Myocyte (in vitro differentiated cells): ENCODE results near the gene TET1. TPM values are rescaled to one million over a fixed set of nuclear protein-coding genes. Genes with fewer than 3 reads are reported as not detected.
"Not testable (repeated sequence)": the region's sequence is repeated elsewhere in the genome, so short reads cannot be mapped to it uniquely, and the experiment has no call there.

Experiments
- DNase-seq: peaks from one replicate; pipeline ENCODE4 v3.0.0-alpha.2; 2012; ENCODE audit warnings: low read depth
- total RNA-seq: library from RNA; depleted of rRNA; stranded (reverse); fragments of >200 nt; gene quantifications from 2 replicates; pipeline ENCODE4 v1.2.3, GENCODE V29; 2014

The TET1 gene
- total RNA-seq, 1 donor from 2014 or later = 6.0 TPM

DNA sequence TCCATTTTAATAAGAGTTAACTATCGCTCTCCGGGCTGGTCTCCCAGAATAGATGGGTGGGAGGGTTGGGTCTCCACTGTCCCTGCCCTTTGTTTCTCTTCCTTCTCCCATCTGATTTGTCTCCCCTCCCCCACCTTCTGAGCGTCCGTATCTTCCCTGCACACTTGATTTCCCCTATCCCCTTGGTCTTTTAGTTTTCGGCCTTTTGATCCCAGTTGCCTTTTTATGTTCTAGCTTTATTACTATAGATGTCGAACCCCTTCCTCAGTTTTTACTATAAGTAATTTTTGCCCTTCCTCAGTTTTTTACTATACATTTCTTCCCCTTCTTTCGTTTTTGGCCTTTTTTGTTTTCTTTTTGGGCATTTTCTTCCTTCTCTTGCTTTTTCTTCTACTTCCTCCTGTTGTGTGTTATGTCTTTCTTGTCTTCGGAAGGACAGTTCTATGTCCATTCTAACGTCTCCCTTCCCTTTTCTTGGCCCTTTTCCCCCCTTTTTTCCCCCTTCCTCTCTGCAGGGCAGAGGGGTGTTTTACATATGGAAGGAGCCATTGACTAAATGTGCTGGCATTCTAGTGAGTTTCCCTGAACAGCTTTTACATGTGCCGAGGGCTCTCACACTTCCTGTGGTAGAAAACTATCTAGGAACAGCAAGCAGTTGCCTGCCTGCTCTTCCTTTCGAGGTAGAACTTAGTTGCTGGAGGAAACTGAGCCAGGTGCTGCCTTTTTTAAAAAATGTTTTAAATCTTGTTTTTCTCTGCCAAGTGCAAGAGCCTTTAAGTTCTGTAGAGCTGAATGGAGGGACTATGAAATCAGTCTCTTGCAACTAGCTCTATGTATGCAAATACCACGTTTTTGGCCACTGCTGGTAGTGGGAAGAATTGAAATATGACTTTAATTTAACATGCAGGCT, 2.8 kb downstream of the TET1 start:
- peak; percentile 43 for DNase-seq

DNA sequence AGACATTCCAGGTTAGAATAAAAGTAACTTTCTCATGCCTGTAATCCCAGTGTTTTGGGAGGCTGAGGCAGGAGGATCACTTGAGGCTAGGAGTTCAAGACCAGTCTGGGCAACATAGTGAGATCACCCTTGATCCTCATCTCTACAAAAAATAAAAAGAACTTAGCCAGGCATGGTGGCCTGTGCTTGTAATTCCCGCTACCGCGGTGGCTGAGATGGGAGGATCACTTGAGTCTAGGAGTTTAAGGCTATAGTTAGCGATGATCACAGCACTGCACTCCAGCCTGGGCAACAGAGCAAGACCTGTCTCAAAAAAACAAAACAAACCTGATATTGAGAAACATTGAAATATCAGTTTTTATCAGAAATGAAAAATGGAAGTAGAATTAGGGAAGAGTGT, 4.6 kb downstream of the TET1 start:
- DNase-seq = no peak

DNA sequence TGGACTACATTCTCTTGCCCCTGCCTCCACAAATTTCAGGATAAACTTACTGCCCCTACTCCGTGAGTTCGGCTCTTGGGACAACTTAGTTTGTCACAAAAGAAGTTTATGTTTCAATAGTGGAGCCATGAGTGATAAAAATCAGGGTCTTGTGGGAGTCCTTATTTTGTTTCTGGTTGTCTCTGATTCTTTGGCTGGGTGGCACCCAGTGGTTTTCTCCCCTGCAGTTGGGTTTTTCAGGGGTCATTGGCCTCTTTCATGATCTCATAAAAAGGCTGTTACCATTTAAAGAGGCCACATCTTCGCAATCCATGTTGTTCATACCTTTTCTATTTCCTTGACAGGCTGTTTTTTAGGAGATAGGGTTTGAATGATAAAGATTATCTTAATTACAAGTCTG, 5.5 kb downstream of the TET1 start:
- no peak for DNase-seq

DNA sequence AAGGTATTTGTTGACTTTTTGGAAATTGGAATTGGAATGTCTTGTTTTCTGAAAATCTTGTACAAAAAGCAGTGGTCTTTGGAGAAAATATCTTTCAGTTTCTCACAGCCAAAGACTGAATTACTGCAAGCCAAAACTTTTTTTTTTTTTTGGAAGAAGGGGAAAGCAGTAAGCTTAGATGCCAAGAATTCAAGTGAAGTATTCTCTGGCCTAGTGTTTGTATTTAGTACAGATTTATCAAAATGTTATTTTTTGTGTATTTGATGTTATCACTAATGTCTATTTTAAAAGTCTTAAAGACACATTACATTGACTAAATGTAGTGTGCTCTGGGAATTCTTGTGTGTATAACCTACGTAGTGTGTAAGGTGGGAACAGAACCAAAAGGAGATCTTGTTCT, 6.2 kb downstream of the TET1 start:
- no peak for DNase-seq

DNA sequence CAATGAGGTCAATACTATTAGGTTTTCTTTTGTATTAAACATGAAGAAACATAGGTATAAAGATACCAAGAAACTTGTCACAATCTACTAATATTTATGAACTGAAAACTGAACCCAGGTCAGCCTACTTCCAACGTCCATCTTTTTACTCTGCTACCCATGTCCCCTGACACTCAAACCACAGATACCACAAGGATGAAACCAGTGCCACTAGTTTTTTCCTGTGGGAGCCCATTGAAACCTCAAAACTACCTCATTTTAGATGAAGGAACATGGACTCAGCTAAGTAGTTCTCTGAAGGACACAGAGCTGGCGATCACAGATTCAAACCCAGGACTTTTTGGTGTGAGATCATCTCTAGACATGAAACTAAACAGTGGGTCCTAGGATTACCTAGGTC, 6.8 kb downstream of the TET1 start:
- peak; percentile 81 for DNase-seq

DNA sequence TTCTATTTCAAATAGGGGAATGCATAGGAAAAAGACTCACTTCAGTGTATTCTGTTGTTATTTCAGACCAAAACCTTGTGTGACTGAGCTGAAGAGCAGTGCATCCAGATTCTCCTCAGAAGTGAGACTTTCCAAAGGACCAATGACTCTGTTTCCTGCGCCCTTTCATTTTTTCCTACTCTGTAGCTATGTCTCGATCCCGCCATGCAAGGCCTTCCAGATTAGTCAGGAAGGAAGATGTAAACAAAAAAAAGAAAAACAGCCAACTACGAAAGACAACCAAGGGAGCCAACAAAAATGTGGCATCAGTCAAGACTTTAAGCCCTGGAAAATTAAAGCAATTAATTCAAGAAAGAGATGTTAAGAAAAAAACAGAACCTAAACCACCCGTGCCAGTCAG, 12.0 kb downstream of the TET1 start:
- no peak for DNase-seq

DNA sequence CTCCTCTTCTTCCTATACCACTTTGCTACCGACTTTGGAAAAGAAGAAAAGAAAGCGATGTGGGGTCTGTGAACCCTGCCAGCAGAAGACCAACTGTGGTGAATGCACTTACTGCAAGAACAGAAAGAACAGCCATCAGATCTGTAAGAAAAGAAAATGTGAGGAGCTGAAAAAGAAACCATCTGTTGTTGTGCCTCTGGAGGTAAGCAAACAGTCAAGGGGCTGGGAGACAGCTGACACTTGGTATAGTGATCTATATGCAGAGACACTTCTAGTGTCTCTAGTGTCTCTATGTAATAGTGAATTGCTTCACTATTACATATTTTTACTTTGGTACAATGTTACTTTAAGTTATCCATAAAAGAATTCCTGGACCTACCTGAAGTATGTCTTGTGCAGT, 13.9 kb downstream of the TET1 start:
- DNase-seq = no peak

DNA sequence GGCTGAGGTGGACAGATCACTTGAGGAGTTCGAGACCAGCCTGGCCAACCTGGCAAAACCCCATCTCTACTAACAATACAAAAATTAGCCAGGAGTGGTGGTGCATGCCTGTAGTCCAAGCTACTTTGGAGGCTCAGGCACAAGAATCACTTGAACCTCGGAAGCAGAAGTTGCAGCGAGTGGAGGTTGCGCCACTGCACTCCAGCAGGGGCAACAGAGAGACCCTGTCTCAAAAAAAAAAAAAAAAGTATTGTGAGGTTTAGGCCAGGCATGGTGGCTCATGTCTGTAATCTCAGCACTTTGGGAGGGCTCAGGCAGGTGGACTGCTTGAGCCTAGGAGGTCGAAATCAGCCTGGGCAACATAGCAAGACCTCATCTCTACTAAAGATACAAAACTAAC, 16.0 kb downstream of the TET1 start:
- no peak for DNase-seq

DNA sequence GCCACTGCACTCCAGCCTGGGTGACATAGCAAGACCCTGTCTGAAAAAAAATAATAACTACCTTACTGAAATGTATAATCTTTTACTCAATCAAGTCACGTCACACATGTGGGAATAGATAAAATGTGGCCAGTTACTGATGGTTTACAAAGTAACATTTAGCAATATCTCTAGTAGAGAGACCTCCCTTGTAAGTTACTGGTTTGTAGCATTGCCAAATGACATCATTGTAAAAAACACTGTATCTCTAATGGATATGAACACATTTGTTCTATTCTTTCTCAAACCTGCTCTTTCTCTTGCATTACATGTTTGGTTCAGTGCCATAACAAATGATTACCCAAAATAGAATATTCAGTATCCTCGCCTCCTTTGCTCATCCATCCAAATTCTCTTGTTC, 18.8 kb downstream of the TET1 start:
- DNase-seq = no peak

DNA sequence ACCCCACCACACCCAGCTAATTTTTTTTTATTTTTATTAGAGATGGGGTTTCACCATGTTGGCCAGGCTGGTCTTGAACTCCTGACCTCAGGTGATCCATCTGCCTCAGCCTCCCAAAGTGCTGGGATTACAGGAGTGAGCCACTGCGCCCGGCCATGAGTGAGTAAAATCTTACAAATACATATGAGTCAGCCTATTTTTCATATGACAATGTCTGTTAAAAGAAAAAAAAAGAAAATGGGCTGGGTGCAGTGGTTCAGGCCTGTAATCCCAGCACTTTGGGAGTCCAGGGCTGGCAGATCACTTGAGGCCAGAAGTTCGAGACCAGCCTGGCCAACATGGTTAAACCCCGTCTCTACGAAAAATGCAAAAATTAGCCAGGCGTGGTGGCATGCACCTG, 24.1 kb downstream of the TET1 start:
- not testable (repeated sequence) for DNase-seq

DNA sequence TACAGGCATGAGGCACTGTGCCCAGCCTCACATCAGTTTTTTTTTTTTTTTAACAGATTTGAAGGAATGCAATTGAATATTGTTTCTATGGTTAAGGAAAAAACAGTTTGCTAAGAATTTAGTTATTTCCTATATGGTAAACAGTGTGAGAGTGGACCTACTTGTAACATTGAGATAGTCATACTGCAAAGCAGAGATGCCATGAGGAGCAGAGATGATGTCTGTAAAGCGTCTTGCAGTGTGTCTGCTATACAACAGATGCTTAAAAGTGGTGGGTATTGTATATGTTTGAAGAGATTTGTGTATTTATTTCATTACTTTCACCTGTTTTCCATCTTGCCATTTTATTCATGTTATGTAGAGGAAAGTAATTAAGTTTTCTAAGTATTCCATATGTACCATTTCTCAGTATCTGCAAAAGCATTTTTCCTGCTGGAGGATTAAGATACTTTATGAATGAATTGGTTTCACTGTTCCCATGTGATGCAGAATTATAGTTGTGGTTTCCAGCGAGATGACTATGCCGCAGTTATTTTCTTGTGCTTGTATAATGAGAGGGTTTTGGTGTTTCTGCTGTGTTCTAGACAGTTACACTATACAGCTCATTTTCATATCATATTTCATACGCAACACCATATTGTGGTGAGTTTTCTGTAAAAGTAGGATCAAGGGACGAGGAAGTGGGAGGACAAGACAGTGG, 26.6 kb downstream of the TET1 start:
- no peak for DNase-seq

DNA sequence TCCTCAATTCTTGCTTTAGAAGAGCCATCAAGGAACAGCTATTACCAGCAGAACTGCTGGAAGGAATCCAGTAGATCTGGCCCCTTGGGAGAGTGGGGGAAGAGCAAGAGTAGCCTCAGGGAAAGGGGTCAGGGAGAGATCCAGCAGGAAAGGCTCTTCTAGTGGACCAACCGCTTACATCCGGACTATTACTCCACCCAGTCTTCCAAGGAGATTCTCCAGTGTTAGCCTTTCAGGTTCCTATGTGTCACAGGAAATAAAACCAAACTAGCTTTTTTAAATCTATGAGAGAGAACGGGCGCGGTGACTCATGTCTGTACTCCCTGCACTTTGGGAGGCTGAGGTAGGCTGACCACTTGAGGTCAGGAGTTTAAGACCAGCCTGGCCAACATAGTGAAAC, 34.3 kb downstream of the TET1 start:
- peak; percentile 21 for DNase-seq

DNA sequence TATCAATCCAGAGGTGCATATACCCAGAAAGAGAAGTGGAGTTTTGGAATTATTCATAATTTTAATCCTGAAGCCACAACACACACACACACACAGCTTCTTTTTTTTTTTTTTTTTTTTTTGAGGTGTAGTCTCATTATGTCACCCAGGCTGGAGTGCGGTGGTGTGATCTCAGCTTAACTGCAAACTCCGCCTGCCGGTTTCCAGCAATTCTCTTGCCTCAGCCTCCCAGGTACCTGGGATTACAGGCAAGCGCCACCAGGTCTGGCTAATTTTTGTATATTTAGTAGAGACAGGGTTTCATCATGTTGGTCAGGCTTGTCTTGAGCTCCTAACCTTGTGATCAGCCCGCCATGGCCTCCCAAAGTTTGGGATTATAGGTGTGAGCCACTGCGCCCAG, 35.4 kb downstream of the TET1 start:
- no peak for DNase-seq

DNA sequence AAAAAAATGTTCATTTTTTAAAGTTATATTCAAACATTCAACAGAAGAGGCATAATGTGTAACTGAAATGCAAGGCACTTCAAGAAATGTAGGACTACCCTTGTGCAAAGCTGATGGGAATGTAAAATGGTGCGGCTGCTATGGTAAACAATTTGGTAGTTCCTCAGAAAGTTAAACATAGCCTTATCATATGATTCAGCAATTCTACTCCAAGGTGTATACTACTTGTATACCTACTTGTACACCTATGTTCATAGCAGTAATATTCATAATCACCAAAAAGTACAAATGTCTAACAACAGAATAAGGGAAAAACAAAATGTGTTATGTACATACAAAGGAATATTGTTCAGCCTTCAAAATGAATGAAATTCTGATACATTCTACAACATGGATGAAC, 37.3 kb downstream of the TET1 start:
- DNase-seq = no peak

DNA sequence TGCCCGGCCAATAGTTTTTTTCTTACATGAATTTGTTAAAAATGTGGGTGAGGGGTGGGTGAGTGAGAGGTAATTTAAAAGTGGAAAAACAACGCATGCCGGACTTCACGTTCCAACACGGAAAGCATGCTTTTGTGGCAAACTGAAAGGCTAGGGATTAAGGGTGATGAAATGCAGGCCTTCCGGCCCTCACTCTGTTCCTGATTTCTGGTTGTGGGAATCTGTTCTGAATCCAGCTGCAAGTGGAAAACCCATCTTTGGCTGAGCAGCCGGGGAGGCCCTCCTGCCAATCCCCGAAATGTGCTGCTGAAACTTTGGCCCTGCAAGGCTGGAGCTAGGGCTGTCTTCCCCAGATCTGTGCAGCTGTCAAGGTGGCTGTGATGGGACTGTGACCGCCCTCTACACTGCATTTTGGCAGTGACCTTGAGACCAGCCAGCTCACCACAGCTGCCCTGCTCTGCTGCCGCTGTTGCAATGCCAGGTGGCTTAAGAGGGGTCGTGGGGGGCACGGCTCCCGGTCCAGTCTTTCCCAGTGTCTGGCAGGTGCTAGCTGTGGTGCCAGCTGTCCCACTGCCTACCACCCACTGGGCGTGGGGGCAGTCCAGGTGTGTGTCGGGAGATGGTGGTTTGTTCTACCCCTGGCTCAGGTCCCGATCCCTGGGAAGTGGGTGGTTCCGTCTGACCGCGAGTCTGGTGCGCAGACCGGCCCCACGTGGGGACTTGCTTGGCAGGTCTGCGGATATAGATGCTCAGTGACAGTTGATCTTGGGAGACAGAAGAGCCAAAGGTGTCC, 39.0 kb downstream of the TET1 start:
- DNase-seq = peak; percentile 95

DNA sequence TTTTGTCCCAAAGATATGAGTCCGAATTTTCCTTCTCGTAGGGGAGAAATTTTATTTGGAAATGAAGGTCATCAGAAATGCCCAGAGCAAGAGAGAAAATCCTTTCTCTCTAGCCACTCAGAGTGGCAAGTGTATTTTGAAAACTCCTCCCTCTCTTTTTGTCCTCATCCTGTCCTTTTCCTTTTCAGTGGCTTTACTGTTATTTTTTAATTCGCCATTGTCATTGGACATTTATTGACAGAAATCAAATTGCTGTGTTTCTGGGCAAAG, 39.6 kb downstream of the TET1 start:
- DNase-seq = no peak

DNA sequence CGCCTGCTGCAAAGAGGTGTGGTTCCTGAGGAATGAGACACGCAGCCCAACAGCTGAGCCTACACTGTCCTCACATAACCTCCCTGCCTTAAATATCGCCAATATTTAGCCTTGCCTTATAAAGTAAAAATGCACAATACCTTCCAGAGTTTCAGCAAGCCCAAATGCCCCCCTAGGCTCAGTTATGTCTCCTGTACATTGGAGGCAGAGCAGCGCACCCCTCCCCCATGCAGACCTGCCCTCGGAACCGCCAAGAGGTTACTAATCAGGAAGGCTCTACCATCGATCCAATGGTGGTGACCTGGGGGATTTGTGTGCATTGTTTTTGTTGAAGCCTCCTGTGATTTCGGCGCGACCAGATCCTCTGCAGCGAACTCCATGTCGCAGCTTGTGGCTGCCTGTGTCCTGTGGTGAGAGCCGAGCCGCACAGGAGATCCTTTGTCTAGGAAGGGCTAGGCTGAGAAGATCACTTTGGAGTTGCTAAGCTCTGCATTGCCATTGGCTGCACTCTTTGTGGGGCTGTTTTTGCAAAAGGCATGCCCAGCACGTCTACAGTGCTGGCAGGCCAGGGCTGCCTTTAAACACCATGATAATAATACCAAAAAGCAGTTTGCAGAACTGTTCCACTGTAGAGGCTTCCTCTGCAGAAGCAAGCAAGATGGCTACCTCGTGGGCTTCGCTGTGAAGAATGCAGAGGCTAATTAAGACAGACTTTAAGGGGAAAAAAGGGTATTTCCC, 40.1 kb downstream of the TET1 start:
- peak; percentile 95 for DNase-seq

DNA sequence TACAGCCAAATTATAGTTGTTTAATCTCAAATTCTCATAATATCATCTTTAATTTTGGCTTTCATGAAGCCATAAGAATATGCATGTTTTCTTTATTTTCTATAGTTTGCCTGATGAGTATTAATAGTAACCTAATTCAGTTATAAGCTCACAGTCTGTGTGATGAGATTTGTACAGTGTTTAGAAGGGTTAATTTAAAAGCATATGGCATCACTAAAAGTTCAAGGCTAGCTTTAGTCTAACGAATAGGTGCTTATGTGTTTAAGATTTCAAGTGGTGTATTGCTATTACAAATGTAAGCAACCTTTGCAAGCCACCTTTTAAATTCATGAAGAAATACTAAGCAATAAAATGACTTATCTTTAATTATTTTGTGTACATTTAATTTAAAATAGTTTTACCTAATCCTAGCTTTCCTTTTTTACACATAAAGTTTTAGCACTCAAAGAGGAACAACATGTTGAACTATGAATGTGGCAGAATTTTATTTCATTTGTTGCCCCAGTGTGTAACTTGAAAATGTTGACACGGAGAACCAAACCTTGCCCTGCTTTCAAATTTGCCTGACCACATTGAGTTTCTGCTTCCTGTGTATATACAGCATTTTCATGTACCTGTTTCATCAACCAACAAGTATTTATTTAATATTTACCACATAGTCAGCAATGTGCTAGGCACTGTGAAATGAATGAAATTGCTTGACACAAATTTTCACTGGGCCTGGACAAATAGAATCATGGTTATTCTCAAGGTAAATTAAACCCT, 41.5 kb downstream of the TET1 start:
- no peak for DNase-seq

DNA sequence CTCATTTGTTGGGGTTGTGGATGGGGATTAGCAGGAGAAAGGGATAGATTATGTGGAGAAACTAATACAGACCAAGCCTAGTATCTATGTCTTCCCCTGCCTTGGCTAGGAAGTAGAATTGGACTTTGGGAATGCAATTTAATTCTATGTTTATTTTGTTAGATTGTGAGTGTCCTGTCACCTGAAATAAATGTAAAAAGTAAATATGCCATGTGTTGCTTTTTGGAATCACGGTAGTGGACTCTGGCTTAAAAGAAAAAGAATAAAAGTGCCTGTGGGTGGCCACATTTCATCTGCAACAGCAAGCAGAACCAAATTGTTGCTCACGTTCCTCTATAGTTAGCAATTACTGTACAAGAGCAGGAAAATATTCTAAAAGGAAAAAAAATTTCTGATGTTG, 42.3 kb downstream of the TET1 start:
- DNase-seq = no peak

DNA sequence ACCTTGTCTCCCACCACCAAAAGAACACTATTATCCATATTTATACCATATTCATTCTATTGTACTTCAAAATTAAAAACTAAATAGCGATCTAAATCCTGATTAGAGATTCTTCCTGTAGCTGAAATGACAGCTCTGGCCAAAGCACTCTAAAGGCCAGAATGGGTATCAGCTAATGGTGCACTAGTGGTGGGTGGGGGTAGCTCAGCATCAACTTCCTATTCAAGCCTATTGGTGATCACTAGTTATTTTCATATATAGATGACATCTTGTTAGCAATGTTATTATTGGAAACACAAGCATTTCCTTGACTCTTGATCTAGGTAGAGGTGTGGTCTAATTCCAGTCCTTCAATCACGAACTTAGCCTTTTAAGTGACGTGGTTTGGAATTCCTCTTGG, 43.6 kb downstream of the TET1 start:
- no peak for DNase-seq

DNA sequence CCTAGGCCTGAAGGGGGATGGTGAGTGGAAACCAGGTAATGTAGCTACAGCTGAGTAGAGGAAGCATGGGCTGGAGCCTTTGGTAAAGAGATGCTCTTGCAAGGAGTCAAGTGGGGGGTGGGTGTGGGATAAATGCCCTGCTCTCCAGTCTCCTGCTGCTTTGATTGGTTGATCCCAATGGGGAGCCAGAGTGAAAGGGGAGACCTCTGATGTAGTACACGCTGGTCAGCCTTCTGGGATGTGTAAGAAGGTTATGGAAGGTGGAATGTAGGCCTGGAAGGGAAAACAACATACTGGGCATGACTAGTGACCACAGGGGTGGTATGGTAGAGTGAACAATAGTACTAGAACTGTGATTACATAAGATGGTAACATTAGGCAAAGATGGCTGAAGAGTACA, 44.3 kb downstream of the TET1 start:
- DNase-seq = peak; percentile 24
